Activated CD4-positive, alpha-beta T cell treated with anti-CD3 and anti-CD28 coated beads, Interleukin-2, amount 10 ng/mL, durations not matched to agents 24 days and 14 days (primary cell): ENCODE measurements around the gene NFILZ. TPM values are rescaled to one million over a fixed set of nuclear protein-coding genes. Genes with fewer than 3 reads are reported as not detected.
"Not testable (repeated sequence)": the region's sequence is repeated elsewhere in the genome, so short reads cannot be mapped to it uniquely, and the experiment has no call there.

Source experiments
- DNase-seq: peaks from one replicate; pipeline ENCODE4 v3.0.0; 2022
- H3K27ac Mint-ChIP-seq: one replicate; pipeline ENCODE4 v1.8.0; 2022; ENCODE audit warnings: mild to moderate bottlenecking, mixed read lengths
- H3K27me3 Mint-ChIP-seq: one replicate; pipeline ENCODE4 v1.8.0; 2022; ENCODE audit warnings: mixed read lengths
- H3K36me3 Mint-ChIP-seq: one replicate; pipeline ENCODE4 v1.8.0; 2022; ENCODE audit warnings: low read depth, mild to moderate bottlenecking, mixed read lengths
- H3K4me1 Mint-ChIP-seq: one replicate; pipeline ENCODE4 v1.8.0; 2021; ENCODE audit warnings: mixed read lengths
- H3K4me3 Mint-ChIP-seq: one replicate; pipeline ENCODE4 v1.8.0; 2022; ENCODE audit warnings: mild to moderate bottlenecking, moderate library complexity, mixed read lengths
- H3K9me3 Mint-ChIP-seq: one replicate; pipeline ENCODE4 v1.8.0; 2021; ENCODE audit warnings: mixed read lengths
- intact Hi-C: fragments of 100-400 bp; cut with micrococcal nuclease; formaldehyde crosslinking; loops from one replicate; pipeline ENCODE4 v1.15.1; 2023
- total RNA-seq: library from RNA; stranded (reverse); gene quantifications from 2 replicates; pipeline ENCODE4 v1.2.3, GENCODE V29; 2022

Gene NFILZ
- total RNA-seq, 1 donor from 2014 or later, result not detected

DNA sequence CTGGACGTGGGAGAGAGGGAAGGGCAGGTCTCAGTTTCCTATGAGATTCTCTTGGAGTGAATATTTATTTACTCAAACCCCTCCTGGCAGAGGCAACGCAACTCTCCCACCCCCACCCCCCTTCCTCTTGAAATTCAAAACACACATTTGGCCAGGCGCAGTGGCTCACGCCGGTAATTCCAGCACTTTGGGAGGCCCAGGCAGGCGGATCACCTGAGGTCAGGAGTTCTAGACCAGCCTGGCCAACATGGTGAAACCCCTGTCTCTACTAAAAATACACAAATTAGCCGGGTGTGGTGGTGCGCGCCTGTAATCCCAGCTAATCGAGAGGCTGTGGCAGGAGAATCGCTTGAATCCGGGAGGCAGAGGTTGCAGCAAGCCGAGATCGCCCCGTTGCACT, 13.1 kb upstream of the NFILZ start:
- H3K27ac Mint-ChIP-seq, intact Hi-C loops, H3K4me3 Mint-ChIP-seq, H3K36me3 Mint-ChIP-seq, DNase-seq, H3K9me3 Mint-ChIP-seq, H3K4me1 Mint-ChIP-seq, H3K27me3 Mint-ChIP-seq: not testable (repeated sequence)

DNA sequence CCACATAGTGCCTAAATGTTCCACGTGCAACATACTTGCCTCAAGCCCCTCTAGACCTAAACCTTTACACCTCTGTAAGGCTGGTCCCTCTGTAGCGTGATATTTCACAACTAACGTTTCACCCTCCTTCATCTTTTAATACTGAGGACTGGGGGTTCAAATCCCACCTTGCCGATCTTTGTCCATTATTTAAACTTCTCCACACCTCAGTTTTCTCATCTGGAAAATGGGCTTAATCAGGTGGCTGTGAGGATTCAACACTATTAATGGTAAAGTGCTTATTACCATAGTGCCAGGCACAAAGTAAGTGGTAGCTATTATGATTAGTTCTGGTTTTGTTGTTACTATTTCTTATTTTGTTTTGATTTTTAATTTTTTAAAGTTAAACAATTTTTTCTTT, 12.4 kb upstream of the NFILZ start:
- H3K27ac Mint-ChIP-seq, result no peak overlapping the region
- no peak overlapping the region for H3K4me3 Mint-ChIP-seq
- DNase-seq, result no peak
- intact Hi-C loops, result no loop called here
- peaks cover 4% of the 10 kb centered on the region for H3K27me3 Mint-ChIP-seq
- H3K4me1 Mint-ChIP-seq, result no peaks in the 10 kb centered on the region
- no peaks in the 10 kb centered on the region for H3K36me3 Mint-ChIP-seq
- no peaks in the 10 kb centered on the region for H3K9me3 Mint-ChIP-seq

GRCh38 chr19:8618751-8619150, 11.7 kb upstream of the NFILZ start:
- no peaks in the 10 kb centered on the region for H3K9me3 Mint-ChIP-seq
- intact Hi-C loops, result no loop called here

GRCh38 chr19:8622886-8623285, 7.5 kb upstream of the NFILZ start:
- intact Hi-C loops, H3K27ac Mint-ChIP-seq, DNase-seq, H3K4me1 Mint-ChIP-seq, H3K27me3 Mint-ChIP-seq, H3K9me3 Mint-ChIP-seq, H3K36me3 Mint-ChIP-seq, H3K4me3 Mint-ChIP-seq: not testable (repeated sequence)

More at GRCh38 chr19:8618751-8619150, 11.7 kb upstream of the NFILZ start:
- H3K27ac Mint-ChIP-seq, result no peak overlapping the region
- no peaks in the 10 kb centered on the region for H3K36me3 Mint-ChIP-seq
- peaks cover 2% of the 10 kb centered on the region for H3K27me3 Mint-ChIP-seq
- no peak for DNase-seq
- no peaks in the 10 kb centered on the region for H3K4me1 Mint-ChIP-seq
- no peak overlapping the region for H3K4me3 Mint-ChIP-seq

GRCh38 chr19:8626842-8627241, 3.6 kb upstream of the NFILZ start:
- no peak for DNase-seq
- intact Hi-C loops, result no loop called here
- H3K4me1 Mint-ChIP-seq, result no peaks in the 10 kb centered on the region
- H3K27me3 Mint-ChIP-seq, result no peaks in the 10 kb centered on the region
- no peak overlapping the region for H3K27ac Mint-ChIP-seq
- no peaks in the 10 kb centered on the region for H3K9me3 Mint-ChIP-seq
- no peak overlapping the region for H3K4me3 Mint-ChIP-seq
- no peaks in the 10 kb centered on the region for H3K36me3 Mint-ChIP-seq

DNA sequence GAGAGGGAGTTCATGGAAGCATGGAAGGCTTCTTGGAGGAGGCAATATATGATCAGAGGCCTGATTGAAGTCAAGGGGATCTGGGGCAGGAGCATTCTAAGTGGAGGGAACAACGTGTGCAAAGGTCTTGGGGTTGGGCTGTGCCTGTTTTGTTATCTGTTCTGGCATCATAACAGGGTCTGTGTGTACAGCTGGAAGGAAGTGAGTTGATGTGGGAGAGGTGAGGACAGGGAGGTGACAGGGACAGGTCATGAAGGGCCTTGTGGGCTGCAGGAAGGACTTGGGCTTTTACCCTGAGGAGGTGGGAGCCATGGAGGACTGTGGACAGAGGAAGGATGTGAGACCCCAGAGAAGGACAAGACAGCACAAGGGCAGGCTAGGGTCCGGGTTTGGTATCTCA, 1.2 kb upstream of the NFILZ start:
- no peaks in the 10 kb centered on the region for H3K9me3 Mint-ChIP-seq
- H3K27ac Mint-ChIP-seq, result no peak overlapping the region
- H3K4me3 Mint-ChIP-seq, result no peak overlapping the region
- H3K4me1 Mint-ChIP-seq, result no peaks in the 10 kb centered on the region
- H3K27me3 Mint-ChIP-seq, result no peaks in the 10 kb centered on the region
- no peaks in the 10 kb centered on the region for H3K36me3 Mint-ChIP-seq
- intact Hi-C loops, result no loop called here
- DNase-seq, result no peak

DNA sequence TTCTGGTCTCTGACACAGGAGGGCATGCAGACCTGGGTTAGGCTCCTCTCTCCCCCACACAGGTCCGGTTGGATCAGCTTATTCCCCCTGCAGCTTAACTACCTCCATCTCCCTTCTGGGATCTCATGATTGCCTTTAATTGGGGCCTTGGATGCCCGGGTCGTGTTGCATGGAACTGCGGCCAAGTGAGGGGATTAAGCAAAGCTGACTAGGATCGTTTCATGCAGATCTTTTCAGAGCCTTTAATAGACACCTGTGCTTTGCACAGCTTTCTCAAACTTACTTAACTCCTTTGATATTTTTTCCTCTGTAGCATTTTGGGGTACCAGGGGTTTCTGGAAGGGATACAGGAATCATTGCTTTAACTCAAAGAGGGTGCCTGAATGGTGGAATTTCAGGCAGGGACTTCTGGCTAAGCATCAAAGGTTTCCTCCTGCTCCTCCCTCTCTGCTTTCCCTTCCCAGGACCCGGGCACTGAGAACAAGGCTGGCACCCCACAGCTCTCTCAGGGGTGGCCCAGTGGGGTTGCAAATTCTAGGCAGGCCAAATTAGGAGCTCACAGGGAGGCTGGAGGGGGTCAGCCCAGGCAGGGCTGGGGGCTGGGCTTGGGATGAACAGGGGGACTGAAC, 477 bp downstream of the NFILZ start:
- Mint-ChIP-seq H3K36me3 (no peaks in the 10 kb centered on the region), H3K27me3 (no peaks in the 10 kb centered on the region), H3K9me3 (no peaks in the 10 kb centered on the region), H3K27ac (no peak overlapping the region), H3K4me3 (no peak overlapping the region), H3K4me1 (no peaks in the 10 kb centered on the region)
- DNase-seq, result no peak
- intact Hi-C loops, result no loop called here

DNA sequence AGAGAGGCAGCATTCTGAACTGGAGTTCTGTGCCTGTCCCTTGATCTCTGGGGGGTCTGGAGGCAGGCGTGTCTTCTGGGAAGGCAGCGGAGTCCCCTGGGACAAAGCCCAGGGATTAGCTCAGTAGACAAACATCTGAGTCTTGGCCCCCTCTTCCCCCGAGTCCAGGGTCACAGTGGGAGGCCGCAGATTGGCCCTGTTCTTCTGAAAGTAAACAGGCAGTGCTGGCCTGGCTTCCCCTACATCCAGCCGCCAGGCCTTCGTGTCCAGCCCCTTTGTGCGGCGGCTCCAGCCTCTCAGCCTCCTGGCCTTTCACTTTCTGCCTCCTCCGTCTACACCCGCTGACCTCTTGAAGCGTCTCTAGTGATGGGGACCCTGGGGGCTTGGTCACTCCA, 989 bp downstream of the NFILZ start:
- H3K4me3 Mint-ChIP-seq, result no peak overlapping the region
- H3K27me3 Mint-ChIP-seq, result no peaks in the 10 kb centered on the region
- H3K36me3 Mint-ChIP-seq, result no peaks in the 10 kb centered on the region
- no peak for DNase-seq
- no peaks in the 10 kb centered on the region for H3K4me1 Mint-ChIP-seq
- intact Hi-C loops, result no loop called here
- no peaks in the 10 kb centered on the region for H3K9me3 Mint-ChIP-seq
- H3K27ac Mint-ChIP-seq, result no peak overlapping the region

GRCh38 chr19:8635422-8635821, 5.0 kb downstream of the NFILZ start:
- H3K4me1 Mint-ChIP-seq, result peaks cover 2% of the 10 kb centered on the region
- H3K27me3 Mint-ChIP-seq, result peaks cover 5% of the 10 kb centered on the region
- intact Hi-C loops, result no loop called here
- H3K4me3 Mint-ChIP-seq, result no peak overlapping the region
- H3K27ac Mint-ChIP-seq, result no peak overlapping the region
- no peaks in the 10 kb centered on the region for H3K36me3 Mint-ChIP-seq
- no peaks in the 10 kb centered on the region for H3K9me3 Mint-ChIP-seq
- no peak for DNase-seq

DNA sequence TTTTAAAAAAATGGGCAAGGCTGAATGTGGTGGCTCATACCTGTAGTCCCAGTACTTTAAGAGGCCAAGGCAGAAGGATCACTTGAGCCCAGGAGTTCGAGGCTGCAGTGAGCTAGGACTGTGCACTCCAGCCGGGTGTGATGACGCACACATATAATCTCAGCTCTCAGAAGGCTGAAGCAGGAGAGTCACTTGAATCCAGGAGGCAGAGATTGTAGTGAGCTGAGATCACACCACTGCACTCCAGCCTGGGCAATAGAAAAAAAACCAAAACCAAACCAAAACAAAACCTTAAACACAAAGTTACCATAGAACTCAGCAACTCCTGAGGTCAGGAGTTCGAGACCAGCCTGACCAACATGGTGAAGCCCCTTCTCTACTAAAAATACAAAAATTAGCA, 6.6 kb downstream of the NFILZ start:
- H3K27ac Mint-ChIP-seq, H3K4me3 Mint-ChIP-seq, H3K27me3 Mint-ChIP-seq, H3K9me3 Mint-ChIP-seq, DNase-seq, H3K36me3 Mint-ChIP-seq, H3K4me1 Mint-ChIP-seq, intact Hi-C loops: not testable (repeated sequence)

DNA sequence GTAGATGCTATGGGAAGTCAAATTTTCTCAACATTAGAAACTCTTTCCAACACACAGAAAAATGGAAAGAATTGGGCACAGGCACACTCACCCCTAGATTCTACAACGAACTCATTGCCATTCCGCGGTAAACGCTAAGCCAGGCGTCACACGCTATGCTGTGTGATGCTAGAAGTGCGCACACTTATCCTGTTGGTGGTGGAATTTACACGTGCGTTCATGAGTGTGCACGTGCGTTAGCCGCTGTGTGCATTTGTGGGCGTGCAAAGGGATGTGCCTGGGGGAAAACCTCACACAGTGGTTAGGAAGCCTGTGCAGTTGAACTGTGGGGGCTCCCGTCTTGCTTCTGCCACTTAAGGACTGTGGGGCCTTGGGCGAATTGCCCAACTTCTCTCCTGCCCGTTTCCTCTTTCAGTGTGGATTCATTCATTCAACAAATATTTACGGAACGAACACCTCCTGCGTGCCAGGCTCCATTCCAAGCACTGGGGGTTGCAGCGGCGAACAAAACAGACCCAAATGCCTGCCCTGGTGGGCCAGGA, 7.7 kb downstream of the NFILZ start:
- no peak overlapping the region for H3K27ac Mint-ChIP-seq
- DNase-seq, result no peak
- H3K4me1 Mint-ChIP-seq, result peaks cover 2% of the 10 kb centered on the region
- peaks cover 6% of the 10 kb centered on the region for H3K27me3 Mint-ChIP-seq
- no peak overlapping the region for H3K4me3 Mint-ChIP-seq
- H3K9me3 Mint-ChIP-seq, result peaks cover 7% of the 10 kb centered on the region
- intact Hi-C loops, result no loop called here
- no peaks in the 10 kb centered on the region for H3K36me3 Mint-ChIP-seq

DNA sequence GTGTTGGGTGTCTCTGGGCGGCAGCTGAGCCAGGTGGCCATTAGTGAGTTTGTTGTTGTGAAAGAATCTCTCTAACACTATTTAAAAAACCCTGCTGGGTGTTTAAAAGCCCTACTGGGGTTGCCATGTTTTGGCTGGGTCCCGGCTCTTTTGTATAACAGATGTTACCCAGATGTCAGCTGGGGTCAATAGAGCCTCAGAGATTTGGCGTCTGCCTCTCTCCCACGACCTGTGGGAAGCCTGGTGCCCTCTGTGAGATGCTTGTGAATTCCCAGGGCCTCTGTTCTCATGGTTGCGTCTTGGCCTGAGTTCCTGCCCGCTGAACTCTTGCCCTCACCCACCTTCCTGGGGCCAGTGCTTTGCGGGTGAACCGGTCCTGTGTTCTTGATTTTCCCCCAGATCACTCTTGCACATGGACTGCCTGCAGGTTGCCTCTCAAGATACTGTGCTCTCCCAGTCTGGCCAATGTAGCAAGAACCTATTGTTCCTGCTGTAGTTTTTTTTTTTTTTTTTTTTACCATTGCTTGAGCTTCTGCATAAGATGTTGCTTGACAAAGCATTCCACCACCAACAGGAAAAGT, 9.5 kb downstream of the NFILZ start:
- H3K4me1 Mint-ChIP-seq, result peaks cover 2% of the 10 kb centered on the region
- H3K4me3 Mint-ChIP-seq, result no peak overlapping the region
- no peaks in the 10 kb centered on the region for H3K36me3 Mint-ChIP-seq
- H3K9me3 Mint-ChIP-seq, result peaks cover 7% of the 10 kb centered on the region
- no peak overlapping the region for H3K27ac Mint-ChIP-seq
- DNase-seq, result no peak
- intact Hi-C loops, result no loop called here
- peaks cover 7% of the 10 kb centered on the region for H3K27me3 Mint-ChIP-seq

DNA sequence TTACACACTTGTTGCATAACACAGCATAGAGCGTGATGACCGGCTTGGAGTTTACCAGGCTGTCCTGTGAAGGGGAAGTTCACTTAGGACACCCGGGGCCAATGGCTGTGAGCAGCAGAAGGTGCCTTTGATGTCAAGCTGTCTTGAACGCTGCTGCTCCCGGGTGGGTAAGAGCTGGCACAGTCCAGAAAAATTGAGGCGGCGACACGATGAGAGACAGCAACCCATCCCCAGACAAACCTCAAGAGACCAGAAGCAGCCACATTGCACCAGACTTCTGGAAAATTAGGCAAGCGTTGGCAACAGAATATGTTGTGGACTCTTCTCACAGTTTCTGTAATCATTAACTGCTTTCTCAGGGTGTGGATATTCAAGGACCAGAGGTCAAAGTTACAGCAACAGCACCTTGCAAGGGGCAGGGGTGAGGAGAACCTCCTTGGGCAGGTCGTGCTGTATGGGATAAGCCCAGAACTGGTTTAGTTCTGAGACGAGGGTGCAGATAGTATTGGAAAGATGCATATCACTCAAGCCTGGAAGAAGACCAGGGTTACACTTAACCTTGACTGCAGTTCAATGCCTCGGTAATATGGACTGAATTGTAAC, 10.1 kb downstream of the NFILZ start:
- no peak overlapping the region for H3K4me3 Mint-ChIP-seq
- no peak overlapping the region for H3K27ac Mint-ChIP-seq
- H3K4me1 Mint-ChIP-seq, result peaks cover 2% of the 10 kb centered on the region
- H3K9me3 Mint-ChIP-seq, result peaks cover 7% of the 10 kb centered on the region
- H3K36me3 Mint-ChIP-seq, result no peaks in the 10 kb centered on the region
- peaks cover 9% of the 10 kb centered on the region for H3K27me3 Mint-ChIP-seq
- no peak for DNase-seq
- intact Hi-C loops, result no loop called here

DNA sequence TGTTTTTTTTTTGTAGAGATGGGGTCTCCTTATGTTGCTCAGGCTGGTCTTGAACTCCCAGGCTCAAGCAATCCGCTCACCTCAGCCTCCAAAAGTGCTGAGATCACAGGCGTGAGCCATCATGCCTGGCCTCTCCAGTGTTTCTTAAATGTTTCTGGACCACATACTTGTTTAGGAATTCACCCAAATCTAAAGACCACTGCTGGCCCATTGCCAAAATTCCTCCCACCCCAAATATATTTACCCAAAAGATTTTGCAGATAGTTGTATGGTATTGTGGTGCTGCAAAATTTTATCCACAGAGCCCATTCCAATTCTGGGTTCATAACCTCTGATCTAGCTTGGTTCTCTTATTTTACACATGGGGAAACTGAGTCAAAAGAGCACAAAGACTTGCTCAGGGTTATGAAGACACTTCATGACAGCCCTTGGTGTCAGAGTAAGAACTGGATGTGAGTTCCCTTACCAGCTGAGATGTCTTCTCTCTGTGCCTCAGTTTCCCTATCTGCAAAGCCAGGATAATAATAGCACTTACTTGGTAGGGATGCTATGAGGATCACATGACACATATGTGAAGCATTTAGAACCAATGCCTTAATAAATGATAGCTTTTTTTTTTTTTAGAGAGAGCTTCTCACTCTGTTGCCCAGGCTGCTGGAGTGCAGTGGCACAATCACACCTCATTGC, 10.9 kb downstream of the NFILZ start:
- no peaks in the 10 kb centered on the region for H3K36me3 Mint-ChIP-seq
- H3K27me3 Mint-ChIP-seq, result peaks cover 10% of the 10 kb centered on the region
- intact Hi-C loops, result no loop called here
- no peak overlapping the region for H3K4me3 Mint-ChIP-seq
- H3K9me3 Mint-ChIP-seq, result peaks cover 7% of the 10 kb centered on the region
- no peak overlapping the region for H3K27ac Mint-ChIP-seq
- H3K4me1 Mint-ChIP-seq, result peaks cover 3% of the 10 kb centered on the region
- DNase-seq, result no peak
